Hepatocyte (in vitro differentiated cells): ENCODE data around the gene RANBP3.

Experiments
- CTCF ChIP-seq: fragments of 200-600 bp; sonication (generic); IDR thresholded peaks from 2 replicates; pipeline ENCODE4 v1.5.1; 2016; ENCODE audit warnings: antibody characterized with exemption, mild to moderate bottlenecking; ENCODE audit not compliant: poor library complexity
- EZH2 ChIP-seq: fragments of 200-600 bp; sonication (generic); IDR thresholded peaks from 2 replicates; pipeline ENCODE4 v1.6.1; 2016; ENCODE audit warnings: antibody characterized with exemption, mild to moderate bottlenecking, borderline replicate concordance

GRCh38 chr19:5947435-5947834, 30.5 kb downstream of the RANBP3 start:
- TF ChIP-seq CTCF: no peak
- TF ChIP-seq EZH2: no peak
